Measurements from ENCODE around the gene ARRB1. TPM values are rescaled to one million over a fixed set of nuclear protein-coding genes. Genes with fewer than 3 reads are reported as not detected.
A peak's percentile ranks its signal among the peaks of the same experiment; 100 is the strongest.

Gene ARRB1
- total and polyA plus RNA-seq, 8 donors: 41.7 to 150 (median 63.2) TPM

DNA sequence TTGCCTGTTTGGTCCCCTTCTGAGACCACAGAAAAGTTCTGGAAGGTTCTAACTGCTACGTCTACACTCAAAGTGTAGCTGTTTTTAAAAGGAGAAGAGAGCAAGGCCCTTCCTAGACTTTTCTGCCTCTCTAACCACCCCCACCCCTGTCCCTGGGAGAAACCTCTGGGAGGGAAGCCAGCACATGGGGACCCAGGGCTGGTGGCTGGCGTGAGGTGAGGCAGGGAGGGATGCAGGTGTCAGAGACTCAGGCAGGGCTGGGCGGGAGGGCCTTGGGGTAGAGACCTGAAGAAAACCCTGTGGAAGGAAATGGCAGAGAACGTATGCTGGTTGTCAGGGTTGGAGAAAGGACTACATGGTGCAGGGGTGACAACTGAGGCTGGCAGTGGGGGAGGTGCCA, 26.7 kb downstream of the ARRB1 start:
- Histone ChIP-seq H3K27me3 (no peaks in the 10 kb centered on the region), H3K4me3 (no peak overlapping the region), H3K4me1 (peaks cover 25 to 76% of the 10 kb centered on the region in 2 donors), H3K27ac (no peak overlapping the region), H3K9me3 (no peaks in the 10 kb centered on the region), H3K36me3 (peaks cover 0 to 33% of the 10 kb centered on the region in 2 donors)
- no peak for TF ChIP-seq CTCF (IDR thresholded peaks at IDR 0.05)
- no peak for ATAC-seq
- no peak for DNase-seq
- intact Hi-C loops (cut with DNase I): no loop called here

DNA sequence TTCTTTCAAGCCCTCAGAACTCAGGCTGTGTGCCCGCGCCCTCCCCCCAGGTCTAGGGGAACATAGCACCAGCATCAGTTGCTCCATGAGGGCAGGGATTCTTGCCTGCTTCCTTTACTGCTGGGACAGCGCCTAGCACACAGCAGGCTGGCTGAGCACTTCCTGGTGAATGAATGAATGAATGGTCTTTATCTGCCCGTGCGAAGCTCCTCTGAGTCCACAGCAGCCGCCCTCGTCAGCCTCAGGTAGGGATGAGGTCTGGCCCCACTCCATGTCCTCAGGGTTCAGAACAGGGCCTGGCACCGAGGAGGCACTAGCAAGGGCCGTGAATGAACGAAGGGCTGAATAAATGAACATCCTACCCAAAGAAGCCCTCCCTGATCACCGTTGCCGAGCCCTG, 27.3 kb downstream of the ARRB1 start:
- H3K27ac ChIP-seq: no peak overlapping the region

GRCh38 chr11:75323609-75324008, 27.9 kb downstream of the ARRB1 start:
- intact Hi-C loops (cut with DNase I): no loop called here
- H3K27me3 ChIP-seq: no peaks in the 10 kb centered on the region
- ATAC-seq (no peak), DNase-seq (peak in 1 of 4 donors; percentile 58)
- peaks cover 16 to 76% of the 10 kb centered on the region in 2 donors for H3K4me1 ChIP-seq
- peaks cover 0 to 37% of the 10 kb centered on the region in 2 donors for H3K36me3 ChIP-seq
- no peak for TF ChIP-seq CTCF (IDR thresholded peaks at IDR 0.05)
- H3K4me3 ChIP-seq: no peak overlapping the region
- H3K27ac ChIP-seq: peak overlapping the region in 1 of 2 donors; percentile 18
- no peaks in the 10 kb centered on the region for H3K9me3 ChIP-seq

More for the DNA sequence above, 27.3 kb downstream of the ARRB1 start:
- peaks cover 0 to 37% of the 10 kb centered on the region in 2 donors for H3K36me3 ChIP-seq
- no peaks in the 10 kb centered on the region for H3K27me3 ChIP-seq
- intact Hi-C loops (cut with DNase I): no loop called here
- ATAC-seq (no peak), DNase-seq (no peak)
- TF ChIP-seq CTCF (IDR thresholded peaks at IDR 0.05): no peak
- H3K4me3 ChIP-seq: no peak overlapping the region
- H3K4me1 ChIP-seq: peaks cover 19 to 76% of the 10 kb centered on the region in 2 donors
- H3K9me3 ChIP-seq: no peaks in the 10 kb centered on the region

DNA sequence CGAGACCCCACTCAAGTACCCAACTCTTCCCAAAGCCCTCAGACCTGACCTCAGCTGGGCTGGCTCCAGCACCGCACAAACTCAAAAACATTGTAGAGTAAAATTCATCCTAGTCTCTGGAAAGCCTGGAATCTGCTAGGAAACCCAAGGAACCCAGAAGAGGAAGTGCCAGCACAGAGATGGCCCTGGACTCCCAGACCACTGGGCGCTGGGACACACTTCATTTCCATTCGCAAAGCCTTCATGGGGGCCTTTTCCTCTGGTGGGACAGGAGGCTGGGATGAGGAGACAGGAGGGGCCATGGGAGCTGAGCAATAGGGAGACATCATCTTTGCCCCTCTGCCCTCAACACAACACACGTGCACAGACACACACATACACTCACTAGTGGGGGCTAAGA, 30.8 kb downstream of the ARRB1 start:
- ATAC-seq (no peak), DNase-seq (no peak)
- H3K9me3 ChIP-seq: no peaks in the 10 kb centered on the region
- H3K36me3 ChIP-seq: peaks cover 0 to 32% of the 10 kb centered on the region in 2 donors
- H3K4me1 ChIP-seq: peaks cover 2 to 66% of the 10 kb centered on the region in 2 donors
- intact Hi-C loops (cut with DNase I): no loop called here
- peak overlapping the region in 1 of 2 donors; percentile 33 for H3K27ac ChIP-seq
- no peak for TF ChIP-seq CTCF (IDR thresholded peaks at IDR 0.05)
- no peaks in the 10 kb centered on the region for H3K27me3 ChIP-seq
- H3K4me3 ChIP-seq: no peak overlapping the region

- DNase-seq (no peak), ATAC-seq (no peak)
- TF ChIP-seq CTCF (IDR thresholded peaks at IDR 0.05): no peak
- H3K27me3 ChIP-seq: no peaks in the 10 kb centered on the region
- H3K4me1 ChIP-seq: peaks cover 0 to 65% of the 10 kb centered on the region in 2 donors
- no peak overlapping the region for H3K4me3 ChIP-seq
- peak overlapping the region in 1 of 2 donors; percentile 33 for H3K27ac ChIP-seq
- H3K9me3 ChIP-seq: no peaks in the 10 kb centered on the region
- H3K36me3 ChIP-seq: peaks cover 0 to 28% of the 10 kb centered on the region in 2 donors
- intact Hi-C loops (cut with DNase I): no loop called here
These were observed 31.3 kb downstream of the ARRB1 start for GRCh38 chr11:75320046-75320618.

Data from left lung (tissue), 10 donors.